Heart left ventricle (tissue), 13 donors: ENCODE data around the gene TAGAP.

Experiments used
- POLR2A ChIP-seq, 2 donors: fragments of 450-650 bp; IDR thresholded peaks; one replicate each; pipeline ENCODE4 v1.6.1; 2017; ENCODE audit warnings: antibody characterized with exemption in 2 of 2, mild to moderate bottlenecking in 2 of 2, moderate library complexity in 2 of 2
- TF ChIP-seq, protein P1 (sequence below), 12 donors: fragments of 200-600 bp; sonication (generic) in 4 of 12; IDR thresholded peaks; one replicate each; pipeline versions ENCODE4 v1.5.0 to v1.8.0; 2018 to 2022; ENCODE audit warnings: antibody characterized with exemption in 12 of 12, mild to moderate bottlenecking in 5 of 12
- donor health status: ischemic (EF 13 %, LVEDD 7.1; RV severe dilation, severe dysfunction).
- donor health status: DM: no; HTN: yes; CAD: no.
- donor health status: DM: no; HTN: no; CAD: no.
- donor health status: ischemic (EF 25% LVEDD 6.9; RV normal size, moderate dysfunction).
- donor health status: ischemic (EF 25% LVEDD 5.7; RV mildly dilated, moderate dysfunction).
- donor health status: ischemic (EF 35%, LVEDD 5.7; RV mildly dilated, moderate dysfunction).
- donor health status: nonischemic (EF 11% LVEDD 7.7; RV severe dilation, severe dysfunction).
- donor health status: DM: yes; HTN: yes; CAD: no.
- donor health status: PGD.
- donor health status: ischemic (EF 29% LVEDD 5.4; RV normal size, mild dysfunction).
- donor health status: nonischemic (EF 23%, LVEDD 6.1; RV moderate dilation, normal function).

DNA sequence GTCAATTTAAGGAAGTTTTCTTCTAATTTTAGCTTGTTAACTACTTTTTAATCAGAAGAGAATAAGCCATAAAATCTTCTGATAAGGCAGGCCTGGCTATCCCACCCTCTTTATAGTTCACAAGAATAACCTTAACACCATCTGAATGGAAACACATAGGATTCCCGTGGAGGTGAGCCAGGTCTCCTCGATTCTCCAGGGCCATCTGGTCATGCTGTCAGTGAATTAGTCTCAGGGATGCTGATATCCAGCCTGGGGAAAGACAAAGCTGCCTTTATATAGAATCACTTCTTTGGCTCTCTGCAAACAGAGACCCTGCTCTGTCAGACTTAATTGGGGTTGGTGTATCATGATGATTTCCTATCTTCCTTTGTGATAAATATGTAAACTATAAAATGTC, 30.1 kb upstream of the TAGAP start:
- TF ChIP-seq, protein P1, sequence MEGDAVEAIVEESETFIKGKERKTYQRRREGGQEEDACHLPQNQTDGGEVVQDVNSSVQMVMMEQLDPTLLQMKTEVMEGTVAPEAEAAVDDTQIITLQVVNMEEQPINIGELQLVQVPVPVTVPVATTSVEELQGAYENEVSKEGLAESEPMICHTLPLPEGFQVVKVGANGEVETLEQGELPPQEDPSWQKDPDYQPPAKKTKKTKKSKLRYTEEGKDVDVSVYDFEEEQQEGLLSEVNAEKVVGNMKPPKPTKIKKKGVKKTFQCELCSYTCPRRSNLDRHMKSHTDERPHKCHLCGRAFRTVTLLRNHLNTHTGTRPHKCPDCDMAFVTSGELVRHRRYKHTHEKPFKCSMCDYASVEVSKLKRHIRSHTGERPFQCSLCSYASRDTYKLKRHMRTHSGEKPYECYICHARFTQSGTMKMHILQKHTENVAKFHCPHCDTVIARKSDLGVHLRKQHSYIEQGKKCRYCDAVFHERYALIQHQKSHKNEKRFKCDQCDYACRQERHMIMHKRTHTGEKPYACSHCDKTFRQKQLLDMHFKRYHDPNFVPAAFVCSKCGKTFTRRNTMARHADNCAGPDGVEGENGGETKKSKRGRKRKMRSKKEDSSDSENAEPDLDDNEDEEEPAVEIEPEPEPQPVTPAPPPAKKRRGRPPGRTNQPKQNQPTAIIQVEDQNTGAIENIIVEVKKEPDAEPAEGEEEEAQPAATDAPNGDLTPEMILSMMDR (IDR thresholded peaks at IDR 0.05): no peak
- no peak for TF ChIP-seq POLR2A (IDR thresholded peaks at IDR 0.05)
